GM12872 (cell line): ENCODE data around the gene GRID1.
A peak's percentile ranks its signal among the peaks of the same experiment; 100 is the strongest.

Experiments
- CTCF ChIP-seq: IDR thresholded peaks from 3 replicates; pipeline ENCODE4 v1.5.1; 2011; ENCODE audit warnings: low read depth, mild to moderate bottlenecking, low read length, moderate library complexity; ENCODE audit not compliant: insufficient read depth

The GRID1 gene

GRCh38 chr10:86182595-86182994, 184.0 kb downstream of the GRID1 start:
- TF ChIP-seq CTCF: no peak

- TF ChIP-seq CTCF: no peak
Measured at GRCh38 chr10:86182150-86182549, 184.4 kb downstream of the GRID1 start.

GRCh38 chr10:86180861-86181260, 185.7 kb downstream of the GRID1 start:
- no peak for TF ChIP-seq CTCF

GRCh38 chr10:86179961-86180360, 186.6 kb downstream of the GRID1 start:
- no peak for TF ChIP-seq CTCF

GRCh38 chr10:86179153-86179524, 187.5 kb downstream of the GRID1 start:
- TF ChIP-seq CTCF: no peak

GRCh38 chr10:86178401-86179152, 188.0 kb downstream of the GRID1 start:
- TF ChIP-seq CTCF: peak; percentile 63

GRCh38 chr10:86177537-86178155, 188.9 kb downstream of the GRID1 start:
- no peak for TF ChIP-seq CTCF
